Stimulated activated CD8-positive, alpha-beta memory T cell treated with anti-CD3 and anti-CD28 coated beads, Interleukin-7, amount 100 ng/mL, for 48 hours (primary cell): ENCODE data around the gene CENPX.

ENCODE experiments used
- DNase-seq, 2 donors: peaks; one replicate each; pipeline ENCODE4 v3.0.0-alpha.2; 2020; ENCODE audit warnings: low read depth in 1 of 2; ENCODE audit errors: extremely low read depth in 1 of 2

Gene CENPX

DNA sequence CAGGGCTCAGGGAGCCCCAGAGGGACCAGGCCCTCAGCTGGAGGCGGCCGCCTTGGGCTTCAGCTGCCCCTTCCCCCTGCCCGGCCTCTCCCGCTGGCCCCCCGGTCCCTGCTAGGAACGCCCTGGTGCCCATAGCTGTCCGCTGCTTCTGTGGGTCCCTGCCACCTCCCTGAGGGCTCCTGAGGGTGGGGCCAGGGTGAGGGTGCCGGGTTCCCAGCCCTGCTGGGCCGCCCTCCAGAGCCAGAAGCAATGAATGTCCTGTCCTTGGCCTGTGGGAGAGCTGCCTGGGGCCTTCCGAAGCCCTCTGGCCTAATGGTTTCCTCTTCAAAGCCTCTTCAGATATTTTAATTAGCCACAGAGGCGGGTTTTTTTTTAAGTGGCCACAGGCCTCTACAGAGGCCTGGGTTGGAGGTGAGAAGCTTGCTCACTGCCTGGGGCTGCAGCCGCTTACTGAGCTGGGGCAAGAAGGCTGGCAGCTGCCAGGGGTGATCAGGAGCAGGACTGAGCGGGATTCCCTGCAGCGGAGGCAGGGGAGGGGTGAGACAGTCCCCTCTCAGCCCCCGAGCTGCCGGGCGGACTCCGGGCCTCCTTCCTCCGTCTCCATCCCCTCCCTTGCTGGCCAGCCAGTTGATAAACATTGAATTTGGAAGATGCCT is 9.9 kb downstream of the CENPX start:
- no peak for DNase-seq

GRCh38 chr17:82012261-82012639 is 10.4 kb downstream of the CENPX start:
- DNase-seq: no peak

DNA sequence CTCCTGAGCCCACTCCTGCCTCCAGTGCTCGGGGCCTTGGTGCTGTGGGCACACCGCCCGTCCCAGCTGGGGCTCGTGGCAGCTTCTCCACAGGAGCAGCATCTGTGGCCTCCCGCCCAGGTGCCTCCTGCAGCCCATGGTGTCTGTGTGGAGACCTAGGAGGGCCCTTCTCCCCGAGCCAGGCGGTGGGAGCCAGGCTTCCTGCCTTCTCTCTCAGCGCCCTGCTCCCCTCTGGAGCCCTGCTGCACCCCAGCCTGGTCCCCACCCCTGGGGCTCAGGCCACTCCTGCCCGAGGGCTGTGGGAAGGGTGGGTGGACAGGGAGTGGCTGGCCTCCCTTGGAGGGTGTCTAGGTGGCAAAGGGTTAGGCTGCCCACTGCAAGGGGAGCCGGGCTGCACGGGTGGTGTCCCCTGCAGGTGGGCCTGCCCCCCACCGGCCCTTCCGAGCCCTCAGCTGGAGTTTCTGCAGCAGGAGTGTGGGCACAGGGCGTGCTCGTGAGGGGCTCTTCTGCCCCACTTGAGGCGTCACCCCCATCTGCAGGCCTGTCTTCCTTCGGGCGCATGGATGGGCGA is 11.0 kb downstream of the CENPX start:
- no peak for DNase-seq

DNA sequence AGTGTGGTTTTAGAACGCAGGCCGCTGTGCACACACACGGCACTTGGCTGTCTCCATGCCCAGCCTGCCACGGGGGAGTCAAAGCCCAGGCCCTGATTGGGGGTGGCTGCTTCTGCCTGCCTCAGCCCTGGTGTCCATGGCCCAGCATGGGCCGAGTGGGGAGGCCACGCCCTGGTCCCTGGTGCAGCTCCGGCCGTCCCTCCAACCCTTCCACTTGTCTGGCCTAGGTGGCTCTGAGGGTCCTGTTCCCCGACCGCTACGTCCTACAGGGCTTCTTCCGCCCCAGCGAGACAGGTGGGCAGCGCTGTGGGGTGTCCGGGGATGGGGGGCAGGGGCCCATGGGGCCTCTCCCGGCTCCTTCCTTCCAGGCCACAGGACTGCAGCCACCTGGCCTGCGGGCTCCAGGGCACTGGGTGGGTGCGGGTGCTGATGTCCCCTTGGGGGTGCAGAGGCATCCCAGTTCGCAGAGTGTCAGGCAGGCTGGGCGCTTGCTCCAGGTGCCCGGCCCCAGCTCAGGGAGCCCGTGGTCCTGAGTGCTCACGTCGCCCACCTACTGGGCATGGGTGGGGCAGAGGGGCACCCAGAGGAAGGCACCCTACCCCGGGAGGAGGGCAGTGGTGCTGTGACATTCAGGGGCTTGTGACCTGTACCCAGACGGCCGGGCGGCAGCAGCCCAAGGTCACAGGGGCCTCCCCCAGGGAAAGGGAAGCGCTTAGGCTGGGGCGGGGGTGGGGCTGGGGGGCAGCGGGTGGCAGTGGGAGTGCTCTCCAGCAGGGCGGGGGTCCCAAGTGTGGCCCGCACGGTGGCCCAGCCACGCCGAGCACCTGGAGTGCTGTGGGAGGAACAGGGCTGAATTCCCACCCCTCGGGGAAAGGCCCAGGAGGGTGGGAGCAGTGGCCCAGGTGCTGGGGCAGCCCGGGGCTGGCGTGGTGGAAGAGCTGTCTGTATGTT is 11.8 kb downstream of the CENPX start:
- DNase-seq: no peak

GRCh38 chr17:82009413-82009812 is 13.3 kb downstream of the CENPX start:
- DNase-seq: no peak

GRCh38 chr17:82008941-82009405 is 13.7 kb downstream of the CENPX start:
- DNase-seq: no peak

GRCh38 chr17:82008258-82008940 is 14.3 kb downstream of the CENPX start:
- DNase-seq: no peak

GRCh38 chr17:82007495-82008257 is 15.0 kb downstream of the CENPX start:
- no peak for DNase-seq

- no peak for DNase-seq
Measured at GRCh38 chr17:82007228-82007494, 15.5 kb downstream of the CENPX start.

- DNase-seq: no peak
Measured at GRCh38 chr17:82006468-82007227, 16.0 kb downstream of the CENPX start.

GRCh38 chr17:82005701-82006348 is 16.9 kb downstream of the CENPX start:
- DNase-seq: no peak

DNA sequence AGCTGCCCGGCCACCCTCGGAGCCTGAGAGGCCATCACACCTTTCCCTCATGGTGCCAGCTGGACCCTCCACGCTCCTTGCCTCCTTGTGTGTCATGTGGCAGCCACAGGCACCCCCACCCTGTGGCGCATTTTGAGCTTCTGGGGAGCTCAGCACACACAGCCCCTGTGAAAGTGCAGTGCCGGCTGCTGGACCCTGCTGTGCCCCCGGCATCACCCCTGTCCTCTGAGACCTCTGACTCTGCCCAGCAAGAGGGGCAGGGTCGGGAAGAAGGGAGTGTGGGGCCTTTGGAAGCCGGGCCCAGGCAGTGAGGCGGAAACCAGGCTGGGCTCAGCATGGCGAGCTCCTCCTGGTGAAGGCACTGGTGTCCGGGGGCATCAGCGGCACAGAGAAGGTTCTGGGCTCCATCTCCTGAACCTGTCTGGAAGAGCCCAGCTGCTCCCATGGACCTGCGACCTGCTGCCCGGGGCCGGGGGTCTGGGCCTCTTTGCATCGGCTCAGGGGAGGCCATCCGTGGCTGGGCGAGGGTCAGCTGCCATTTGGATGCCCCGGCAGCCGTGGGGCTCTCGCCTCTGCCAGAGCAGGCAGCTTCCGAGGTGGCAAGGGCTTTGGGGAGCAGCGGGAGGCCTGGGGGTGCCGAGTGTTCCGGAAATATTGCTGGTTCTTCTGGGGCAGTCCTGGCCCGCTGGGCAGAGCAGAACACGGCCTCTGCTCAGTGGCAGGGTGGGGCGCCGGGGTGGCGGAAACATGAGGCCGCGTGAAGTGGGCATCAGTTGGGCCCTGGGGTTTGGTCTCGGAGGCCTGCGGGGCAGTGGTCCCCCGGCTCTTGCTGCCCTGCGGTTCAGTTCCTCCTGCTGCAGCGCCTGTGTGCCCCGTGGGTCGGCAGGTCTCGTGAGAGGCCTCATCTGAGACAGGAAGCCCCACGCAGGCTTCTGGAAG is 17.9 kb downstream of the CENPX start:
- DNase-seq: no peak

DNA sequence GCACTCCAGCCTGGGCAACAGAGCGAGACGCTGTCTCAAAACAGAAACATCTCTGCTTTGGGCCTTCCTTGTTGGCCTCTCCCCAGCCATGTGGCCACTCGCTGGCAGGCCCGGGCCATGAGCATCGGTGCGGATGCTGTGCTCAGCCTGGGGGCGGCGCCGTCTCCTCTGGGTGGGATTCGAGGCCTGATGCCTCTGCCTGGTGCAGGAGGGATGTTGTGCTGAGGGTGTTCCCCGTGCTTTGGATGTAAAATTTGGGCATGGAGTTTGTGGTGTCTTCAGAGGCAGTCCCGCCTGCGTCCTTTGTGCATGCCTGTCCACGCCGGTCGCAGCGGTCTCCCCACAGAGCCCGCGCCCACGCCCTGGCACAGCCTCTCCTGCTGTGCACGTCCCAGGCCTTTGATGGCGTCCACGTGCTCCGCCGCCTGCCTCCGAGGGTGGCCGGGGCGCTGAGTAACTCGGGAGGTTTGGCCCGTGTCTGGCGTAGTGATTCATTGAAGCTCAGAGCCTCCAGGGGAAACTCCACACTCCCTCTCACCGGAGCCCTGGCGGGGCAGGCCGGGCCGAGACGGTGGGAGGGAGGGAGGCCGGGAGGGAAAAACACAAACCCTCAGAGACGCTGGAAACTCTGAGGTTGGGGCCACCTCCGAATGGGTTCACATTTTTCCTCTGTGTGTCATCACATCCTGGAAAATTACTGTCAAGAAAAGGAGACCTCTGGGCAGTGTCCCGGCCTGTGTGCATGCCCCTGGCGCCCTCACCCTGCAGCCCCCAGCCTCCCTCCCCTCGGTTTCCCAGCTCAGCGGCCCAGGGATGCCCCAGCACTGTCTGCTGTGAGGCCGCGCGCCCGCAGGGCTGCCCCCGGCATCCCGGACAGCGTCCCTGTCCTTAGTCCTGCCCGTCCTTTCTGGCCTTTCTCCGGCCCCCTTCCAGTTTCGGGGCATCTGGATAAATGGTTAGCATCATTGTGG is 19.0 kb downstream of the CENPX start:
- DNase-seq: no peak

DNA sequence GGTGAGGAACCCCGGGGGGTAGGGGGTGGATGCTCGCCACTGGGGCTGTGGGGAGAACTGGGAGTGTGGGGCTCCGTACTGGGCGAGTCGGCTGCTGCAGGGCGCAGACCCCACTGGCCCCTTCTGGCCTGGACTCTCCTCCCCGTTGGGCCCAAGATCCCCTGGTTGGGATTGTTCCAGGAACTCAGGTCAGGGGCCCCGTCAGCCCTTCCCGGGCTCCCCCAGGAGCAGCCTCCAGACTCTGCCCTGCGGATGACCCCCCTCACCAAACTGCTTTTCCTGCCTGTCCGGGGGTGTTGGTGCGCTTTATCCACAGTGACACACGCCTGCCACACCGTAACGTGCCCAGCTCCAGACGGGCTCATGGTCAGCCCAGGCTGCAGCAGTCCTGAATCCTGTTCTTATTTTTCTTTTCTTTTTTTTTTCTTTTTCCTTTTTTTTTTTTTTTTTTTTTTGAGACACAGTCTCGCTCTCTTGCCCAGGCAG is 21.1 kb downstream of the CENPX start:
- DNase-seq: no peak

DNA sequence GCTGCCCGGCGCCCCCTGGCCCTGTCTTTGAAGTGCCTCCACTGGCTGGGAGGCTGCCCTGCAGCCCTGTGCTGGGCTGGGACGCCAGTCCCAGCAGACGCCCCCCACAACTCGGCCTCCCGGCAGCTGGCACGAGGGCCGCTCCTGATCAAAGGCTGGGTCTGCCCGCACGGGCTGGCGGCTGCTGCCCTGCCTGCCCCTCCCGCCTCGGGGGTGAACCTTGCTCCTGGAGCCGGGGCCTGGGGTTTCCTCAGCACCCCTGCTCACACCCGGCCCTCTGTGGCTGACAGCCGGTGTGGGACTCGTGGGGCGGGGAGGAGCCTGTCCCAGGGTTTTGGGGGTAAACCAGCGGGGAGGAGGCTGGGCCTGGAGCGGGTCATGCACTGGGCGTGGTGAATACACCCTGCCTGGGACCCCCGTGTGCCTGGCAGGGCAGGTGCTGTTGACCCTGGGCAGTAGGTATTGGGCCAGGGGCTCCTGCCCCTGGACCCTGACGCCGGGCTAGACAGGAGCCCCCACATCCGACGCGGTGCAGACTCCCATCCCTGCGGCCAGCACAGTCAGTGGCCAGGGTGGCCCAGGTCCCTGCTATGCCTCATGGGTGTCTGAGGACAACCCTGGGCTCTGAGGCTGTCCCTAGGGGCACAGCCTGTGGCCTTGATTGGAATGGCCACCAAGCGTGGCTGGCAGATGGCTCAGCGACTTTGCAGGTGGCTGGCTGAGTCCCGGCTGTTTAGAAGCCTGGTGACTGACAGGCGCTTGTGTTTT is 21.7 kb downstream of the CENPX start:
- DNase-seq: no peak
